Fibroblast of mammary gland (primary cell): Measurements from ENCODE around the gene PRR29.
"Not testable (repeated sequence)": the region's sequence is repeated elsewhere in the genome, so short reads cannot be mapped to it uniquely, and the experiment has no call there.

Experiments used
- DNase-seq: peaks from one replicate; pipeline ENCODE4 v3.0.0-alpha.2; 2010; ENCODE audit warnings: low read depth
- H3K4me3 ChIP-seq: 2 replicates; pipeline ENCODE4 v1.5.1; 2011; ENCODE audit warnings: low read depth, mild to moderate bottlenecking, low read length, moderate library complexity; ENCODE audit not compliant: control insufficient read depth
- TF ChIP-seq, protein P1 (sequence below): conservative IDR thresholded peaks from 2 replicates; pipeline ENCODE4 v1.5.1; 2011; ENCODE audit warnings: low read depth, low read length, inconsistent platforms; ENCODE audit not compliant: control insufficient read depth, insufficient read depth

Gene PRR29

DNA sequence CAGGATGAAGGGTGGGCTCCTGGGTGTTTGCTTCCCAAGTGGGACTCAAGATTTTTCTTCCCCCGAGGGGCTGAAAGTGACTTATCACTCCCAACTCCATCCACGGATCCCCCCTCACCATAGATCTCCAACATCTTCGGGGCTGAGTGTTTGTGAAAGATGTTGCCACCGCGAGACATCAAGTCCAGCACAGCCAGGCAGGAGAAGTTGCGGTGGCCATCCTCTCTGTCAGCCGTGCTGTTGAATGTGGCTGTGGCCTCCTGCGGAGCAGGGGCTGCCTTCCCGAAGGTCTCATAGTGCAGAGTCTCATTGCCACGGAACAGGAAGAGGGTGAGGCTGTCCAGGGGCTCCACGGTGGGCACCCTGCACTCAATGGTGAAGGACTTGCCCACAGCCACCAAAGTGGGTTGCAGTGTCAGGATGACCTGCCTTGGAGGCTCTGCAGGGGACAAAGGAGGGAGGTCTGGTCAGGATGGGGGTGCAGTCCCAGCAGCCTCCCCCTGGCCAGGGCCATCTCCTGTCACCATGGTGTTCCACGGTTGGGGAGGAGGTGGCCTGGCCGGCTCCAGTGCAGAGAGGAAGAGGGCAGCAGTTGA, 5.5 kb downstream of the PRR29 start:
- no peak overlapping the region for H3K4me3 ChIP-seq
- TF ChIP-seq, protein P1, sequence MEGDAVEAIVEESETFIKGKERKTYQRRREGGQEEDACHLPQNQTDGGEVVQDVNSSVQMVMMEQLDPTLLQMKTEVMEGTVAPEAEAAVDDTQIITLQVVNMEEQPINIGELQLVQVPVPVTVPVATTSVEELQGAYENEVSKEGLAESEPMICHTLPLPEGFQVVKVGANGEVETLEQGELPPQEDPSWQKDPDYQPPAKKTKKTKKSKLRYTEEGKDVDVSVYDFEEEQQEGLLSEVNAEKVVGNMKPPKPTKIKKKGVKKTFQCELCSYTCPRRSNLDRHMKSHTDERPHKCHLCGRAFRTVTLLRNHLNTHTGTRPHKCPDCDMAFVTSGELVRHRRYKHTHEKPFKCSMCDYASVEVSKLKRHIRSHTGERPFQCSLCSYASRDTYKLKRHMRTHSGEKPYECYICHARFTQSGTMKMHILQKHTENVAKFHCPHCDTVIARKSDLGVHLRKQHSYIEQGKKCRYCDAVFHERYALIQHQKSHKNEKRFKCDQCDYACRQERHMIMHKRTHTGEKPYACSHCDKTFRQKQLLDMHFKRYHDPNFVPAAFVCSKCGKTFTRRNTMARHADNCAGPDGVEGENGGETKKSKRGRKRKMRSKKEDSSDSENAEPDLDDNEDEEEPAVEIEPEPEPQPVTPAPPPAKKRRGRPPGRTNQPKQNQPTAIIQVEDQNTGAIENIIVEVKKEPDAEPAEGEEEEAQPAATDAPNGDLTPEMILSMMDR, result no peak
- no peak for DNase-seq

DNA sequence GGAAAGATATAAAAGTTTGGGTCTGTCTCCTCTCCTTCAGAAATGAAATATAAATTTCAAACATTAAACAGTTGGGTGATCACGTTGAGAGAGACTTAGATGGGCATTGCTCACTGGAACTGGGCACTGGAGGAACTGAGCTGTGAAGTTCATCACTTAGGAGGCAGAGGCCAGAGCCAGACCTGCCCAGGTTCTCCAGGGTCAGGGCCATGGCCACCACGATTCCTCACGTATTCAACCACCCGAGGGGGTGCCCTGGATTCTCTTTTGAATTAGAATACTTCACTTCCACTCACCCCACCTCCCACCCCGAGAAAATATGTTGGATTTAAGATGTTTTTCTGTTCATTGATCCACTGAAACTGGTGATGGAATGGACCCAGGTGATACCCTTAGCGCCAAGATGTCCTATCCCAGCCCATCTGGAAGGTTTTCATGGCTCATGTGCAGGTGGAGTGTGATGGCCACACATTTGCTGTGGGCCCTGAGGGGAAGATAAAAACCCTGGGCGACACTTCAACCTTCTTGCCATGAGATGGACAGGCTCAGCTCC, 6.1 kb downstream of the PRR29 start:
- no peak overlapping the region for H3K4me3 ChIP-seq
- TF ChIP-seq, protein P1, result no peak
- no peak for DNase-seq

DNA sequence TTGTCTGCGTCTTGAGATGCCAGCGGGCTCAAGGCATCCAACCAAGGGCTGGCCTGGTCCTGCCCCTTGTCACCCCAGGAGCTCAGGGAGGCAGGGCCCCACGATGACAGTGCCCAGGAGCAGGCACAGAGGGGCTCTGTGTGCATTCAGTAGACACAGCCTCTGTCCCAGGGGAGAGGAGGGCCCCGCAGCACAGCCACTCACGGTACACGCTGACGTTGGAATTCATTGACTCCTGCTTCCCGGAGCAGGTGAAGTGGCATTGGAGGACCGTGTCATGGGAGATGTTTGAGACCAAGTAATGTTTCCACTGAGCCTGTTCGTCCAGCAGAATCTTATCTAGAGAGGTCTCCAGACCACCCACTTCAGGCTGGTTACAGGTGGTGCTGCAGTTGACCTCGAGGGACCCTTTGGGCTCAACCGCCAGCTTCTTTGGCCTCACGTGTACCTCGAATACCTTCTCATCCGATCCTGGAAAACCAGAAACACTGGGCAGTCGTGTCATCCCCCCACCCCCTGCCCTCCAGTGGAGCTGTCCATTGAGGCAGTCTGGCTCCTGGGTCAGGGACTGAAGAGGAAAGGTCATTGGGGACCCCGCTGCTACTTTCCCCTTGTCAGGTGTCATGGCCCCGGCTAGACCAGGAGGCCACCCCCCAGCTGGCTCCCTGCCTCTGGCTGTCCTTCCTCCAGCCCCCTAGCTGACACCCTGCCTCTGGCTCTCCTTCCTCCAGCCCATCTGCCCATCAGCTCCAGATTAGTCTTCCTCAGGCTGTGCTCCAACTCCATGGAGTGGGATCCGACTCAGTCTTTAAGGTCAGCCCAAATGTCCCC, 7.0 kb downstream of the PRR29 start:
- no peak overlapping the region for H3K4me3 ChIP-seq
- DNase-seq, result no peak
- TF ChIP-seq, protein P1, result no peak

DNA sequence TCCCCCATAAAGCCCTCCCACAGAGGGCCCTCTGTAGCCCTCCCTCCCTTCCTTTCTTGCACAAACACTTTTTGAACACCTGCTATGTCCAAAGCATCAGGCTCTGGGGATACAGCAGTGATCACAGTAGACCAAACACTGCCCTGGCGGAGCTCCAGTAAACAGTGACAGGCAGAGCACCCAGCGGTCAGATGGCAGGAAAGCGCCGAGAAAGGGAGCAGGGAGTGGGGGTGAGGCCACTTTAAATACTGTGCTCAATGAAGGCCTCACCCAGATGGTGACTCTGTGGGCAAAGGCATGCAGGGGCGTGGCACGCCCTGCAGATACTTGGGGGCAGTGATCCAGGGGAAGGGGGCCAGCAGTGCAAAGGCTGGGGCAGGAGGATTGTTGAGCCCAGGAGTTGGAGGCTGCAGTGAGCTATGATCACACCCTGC, 7.6 kb downstream of the PRR29 start:
- TF ChIP-seq, protein P1, result no peak
- H3K4me3 ChIP-seq, result no peak overlapping the region
- no peak for DNase-seq

DNA sequence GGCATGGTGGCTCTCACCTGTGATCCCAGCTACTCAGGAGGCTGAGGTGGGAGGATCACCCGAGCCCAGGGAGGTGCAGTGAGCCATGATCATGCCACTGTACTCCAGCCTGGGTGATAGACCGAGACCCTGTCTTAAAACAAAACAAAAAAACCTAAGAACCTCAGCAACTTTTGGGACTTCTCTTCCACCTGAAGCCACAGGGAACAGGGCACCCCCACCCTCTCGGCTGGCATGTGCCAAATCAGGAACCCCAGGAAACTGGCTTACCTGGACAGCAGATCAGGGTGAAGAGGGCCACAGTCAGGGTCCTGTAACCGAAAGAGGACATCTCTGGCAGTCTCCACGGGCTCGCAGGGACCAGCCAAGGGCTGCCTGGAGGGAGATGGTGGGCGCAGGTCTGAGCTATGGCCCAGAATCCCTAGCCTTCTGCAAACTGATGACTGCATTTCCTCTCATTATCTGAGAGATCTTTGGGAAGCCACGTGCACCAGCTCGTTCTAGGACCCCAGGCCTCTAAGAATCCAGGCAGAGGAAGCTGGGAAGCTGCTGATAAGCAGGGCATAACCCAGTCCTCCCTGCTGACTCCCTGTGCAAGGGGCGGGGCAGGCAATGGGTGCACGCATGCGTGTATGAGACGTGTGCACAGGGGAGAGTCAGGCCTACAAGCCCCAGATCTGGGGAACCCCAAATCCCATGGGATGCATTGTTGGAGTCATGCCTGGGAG, 8.4 kb downstream of the PRR29 start:
- peak; percentile 39 for DNase-seq
- H3K4me3 ChIP-seq, result no peak overlapping the region
- TF ChIP-seq, protein P1, result no peak

DNA sequence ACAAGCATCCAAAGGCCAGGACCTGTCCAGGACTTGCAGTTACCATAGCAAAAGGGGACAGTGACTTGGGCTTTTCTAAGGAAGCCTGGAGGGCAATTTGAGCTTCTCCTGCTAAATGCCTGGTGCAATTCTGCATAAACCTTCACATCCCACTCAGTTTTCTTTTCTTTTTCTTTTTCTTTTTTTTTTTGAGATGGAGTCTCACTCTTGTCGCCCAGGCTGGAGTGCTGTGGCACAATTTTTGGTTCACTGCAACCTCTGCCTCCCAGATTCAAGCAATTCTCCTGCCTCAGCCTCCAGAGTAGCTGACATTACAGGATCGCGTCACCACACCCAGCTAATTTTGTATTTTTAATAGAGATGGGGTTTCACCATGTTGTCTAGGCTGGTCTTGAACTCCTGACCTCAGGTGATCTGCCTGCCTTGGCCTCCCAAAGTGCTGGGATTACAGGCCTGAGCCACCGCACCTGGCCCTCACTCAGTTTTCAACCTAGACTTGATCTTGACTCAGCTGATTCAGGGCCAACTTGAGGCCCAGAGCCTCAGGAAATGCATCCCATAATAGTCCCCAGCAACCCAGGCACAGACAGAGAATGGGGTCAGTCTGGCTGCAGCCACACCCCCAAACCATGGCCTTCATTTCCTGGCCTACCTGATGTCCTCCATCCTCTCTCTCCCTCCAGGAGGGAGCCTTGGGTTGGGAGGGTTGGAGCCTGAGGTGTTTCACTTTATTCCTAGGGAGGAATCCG, 9.1 kb downstream of the PRR29 start:
- H3K4me3 ChIP-seq, DNase-seq: not testable (repeated sequence)
